ENCODE results near the gene GFY. TPM values are rescaled to one million over a fixed set of nuclear protein-coding genes. Genes with fewer than 3 reads are reported as not detected.

Gene GFY
- total RNA-seq, 3 donors from 2014 or later = not detected

DNA sequence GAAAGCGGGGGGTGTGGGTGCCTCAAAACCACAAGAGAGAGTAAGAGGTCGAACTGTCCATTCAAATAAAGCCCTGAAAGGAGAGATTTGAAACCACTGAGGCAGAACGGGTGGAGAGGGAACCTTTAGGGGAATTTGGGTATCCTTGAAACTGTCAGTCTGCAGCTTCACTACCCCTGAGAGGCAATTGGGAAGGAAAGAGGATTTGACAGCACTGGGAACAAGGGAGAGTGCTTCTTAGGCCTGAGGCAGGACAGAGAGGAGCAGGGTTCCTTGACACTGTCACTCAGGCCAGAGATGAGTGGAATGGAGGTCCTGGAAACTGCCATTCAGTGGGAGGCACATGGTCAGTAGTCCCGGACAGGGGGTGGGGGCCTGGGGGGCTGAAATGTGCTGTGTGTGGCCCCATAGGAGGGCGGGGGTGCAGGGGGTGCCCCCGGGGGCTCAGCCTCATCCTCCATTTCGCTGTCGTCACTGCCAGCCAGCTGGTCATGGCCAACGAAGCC lies 5.0 kb downstream of the GFY start:
- TF ChIP-seq POLR2A (IDR thresholded peaks at IDR 0.05) (no peak), POLR2AphosphoS5 (IDR thresholded peaks at IDR 0.05) (no peak)
- TF ChIP-seq, protein P1, sequence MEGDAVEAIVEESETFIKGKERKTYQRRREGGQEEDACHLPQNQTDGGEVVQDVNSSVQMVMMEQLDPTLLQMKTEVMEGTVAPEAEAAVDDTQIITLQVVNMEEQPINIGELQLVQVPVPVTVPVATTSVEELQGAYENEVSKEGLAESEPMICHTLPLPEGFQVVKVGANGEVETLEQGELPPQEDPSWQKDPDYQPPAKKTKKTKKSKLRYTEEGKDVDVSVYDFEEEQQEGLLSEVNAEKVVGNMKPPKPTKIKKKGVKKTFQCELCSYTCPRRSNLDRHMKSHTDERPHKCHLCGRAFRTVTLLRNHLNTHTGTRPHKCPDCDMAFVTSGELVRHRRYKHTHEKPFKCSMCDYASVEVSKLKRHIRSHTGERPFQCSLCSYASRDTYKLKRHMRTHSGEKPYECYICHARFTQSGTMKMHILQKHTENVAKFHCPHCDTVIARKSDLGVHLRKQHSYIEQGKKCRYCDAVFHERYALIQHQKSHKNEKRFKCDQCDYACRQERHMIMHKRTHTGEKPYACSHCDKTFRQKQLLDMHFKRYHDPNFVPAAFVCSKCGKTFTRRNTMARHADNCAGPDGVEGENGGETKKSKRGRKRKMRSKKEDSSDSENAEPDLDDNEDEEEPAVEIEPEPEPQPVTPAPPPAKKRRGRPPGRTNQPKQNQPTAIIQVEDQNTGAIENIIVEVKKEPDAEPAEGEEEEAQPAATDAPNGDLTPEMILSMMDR (IDR thresholded peaks at IDR 0.05) = no peak
- H3K9me3 ChIP-seq = no peaks in the 10 kb centered on the region
- H3K4me3 ChIP-seq = no peak overlapping the region
- peaks cover 5 to 6% of the 10 kb centered on the region in 2 donors for H3K4me1 ChIP-seq
- DNase-seq (ENCODE audit: low spot score in 2 of 2) = no peak
- no peak overlapping the region for H3K27ac ChIP-seq
- intact Hi-C loops (cut with DNase I; ENCODE audit: low total_unique reads) = loop anchor here (10.0 kb wide), 1 partner anchor 175 kb away; no protein-coding TSS in a partner anchor
- H3K36me3 ChIP-seq = no peaks in the 10 kb centered on the region
- H3K27me3 ChIP-seq = peaks cover 17 to 82% of the 10 kb centered on the region in 2 donors

DNA sequence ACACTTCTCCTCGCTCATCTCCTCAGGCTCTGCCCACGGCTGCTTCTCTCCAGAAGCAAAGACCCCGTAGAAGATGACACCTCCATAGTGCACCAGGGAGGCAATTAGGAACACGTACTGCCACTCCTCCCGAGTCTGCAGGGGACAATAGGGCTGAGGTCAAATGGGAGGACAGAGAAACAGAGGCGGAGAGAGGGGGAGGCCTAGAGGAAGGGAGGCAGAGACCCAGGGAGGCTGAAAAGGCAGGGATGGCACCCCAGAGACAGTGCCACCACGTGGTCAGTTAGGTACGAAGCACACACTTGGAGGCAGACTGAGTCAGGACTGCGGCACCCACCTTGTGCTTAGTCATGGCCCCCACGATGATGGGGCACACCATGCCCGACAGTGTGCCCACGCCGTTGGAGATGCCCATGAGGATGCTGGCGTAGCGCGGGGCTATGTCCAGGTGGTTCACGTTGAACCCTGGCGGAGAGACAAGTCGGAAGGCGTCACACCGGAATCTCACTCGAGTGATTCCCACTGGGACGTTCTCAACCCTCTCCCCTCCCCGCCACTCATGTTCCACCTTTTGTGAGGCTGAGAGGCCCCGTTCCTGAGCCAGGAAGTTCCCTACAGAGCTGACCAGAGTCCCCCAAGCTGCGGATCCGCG lies 5.6 kb downstream of the GFY start:
- no peak overlapping the region for H3K4me3 ChIP-seq
- H3K36me3 ChIP-seq = no peaks in the 10 kb centered on the region
- H3K9me3 ChIP-seq = no peaks in the 10 kb centered on the region
- H3K27ac ChIP-seq = no peak overlapping the region
- intact Hi-C loops (cut with DNase I; ENCODE audit: low total_unique reads) = loop anchor here (10.0 kb wide), 1 partner anchor 176 kb away; no protein-coding TSS in a partner anchor
- H3K27me3 ChIP-seq = peaks cover 17 to 79% of the 10 kb centered on the region in 2 donors
- TF ChIP-seq, protein P1 (IDR thresholded peaks at IDR 0.05) = no peak
- TF ChIP-seq POLR2A (IDR thresholded peaks at IDR 0.05) (no peak), POLR2AphosphoS5 (IDR thresholded peaks at IDR 0.05) (no peak)
- DNase-seq (ENCODE audit: low spot score in 2 of 2) = no peak
- peaks cover 5 to 6% of the 10 kb centered on the region in 2 donors for H3K4me1 ChIP-seq

GRCh38 chr19:49431330-49431749 lies 6.2 kb downstream of the GFY start:
- H3K27ac ChIP-seq = no peak overlapping the region
- H3K36me3 ChIP-seq = no peaks in the 10 kb centered on the region
- peaks cover 5 to 6% of the 10 kb centered on the region in 2 donors for H3K4me1 ChIP-seq
- no peaks in the 10 kb centered on the region for H3K9me3 ChIP-seq
- no peak for DNase-seq (ENCODE audit: low spot score in 2 of 2)
- H3K4me3 ChIP-seq = no peak overlapping the region
- intact Hi-C loops (cut with DNase I; ENCODE audit: low total_unique reads) = loop anchor here (10.0 kb wide), 1 partner anchor 177 kb away; no protein-coding TSS in a partner anchor
- TF ChIP-seq POLR2A (IDR thresholded peaks at IDR 0.05) = no peak
- TF ChIP-seq, protein P1 (IDR thresholded peaks at IDR 0.05) = no peak
- no peak for TF ChIP-seq POLR2AphosphoS5 (IDR thresholded peaks at IDR 0.05)
- peaks cover 15 to 79% of the 10 kb centered on the region in 2 donors for H3K27me3 ChIP-seq

DNA sequence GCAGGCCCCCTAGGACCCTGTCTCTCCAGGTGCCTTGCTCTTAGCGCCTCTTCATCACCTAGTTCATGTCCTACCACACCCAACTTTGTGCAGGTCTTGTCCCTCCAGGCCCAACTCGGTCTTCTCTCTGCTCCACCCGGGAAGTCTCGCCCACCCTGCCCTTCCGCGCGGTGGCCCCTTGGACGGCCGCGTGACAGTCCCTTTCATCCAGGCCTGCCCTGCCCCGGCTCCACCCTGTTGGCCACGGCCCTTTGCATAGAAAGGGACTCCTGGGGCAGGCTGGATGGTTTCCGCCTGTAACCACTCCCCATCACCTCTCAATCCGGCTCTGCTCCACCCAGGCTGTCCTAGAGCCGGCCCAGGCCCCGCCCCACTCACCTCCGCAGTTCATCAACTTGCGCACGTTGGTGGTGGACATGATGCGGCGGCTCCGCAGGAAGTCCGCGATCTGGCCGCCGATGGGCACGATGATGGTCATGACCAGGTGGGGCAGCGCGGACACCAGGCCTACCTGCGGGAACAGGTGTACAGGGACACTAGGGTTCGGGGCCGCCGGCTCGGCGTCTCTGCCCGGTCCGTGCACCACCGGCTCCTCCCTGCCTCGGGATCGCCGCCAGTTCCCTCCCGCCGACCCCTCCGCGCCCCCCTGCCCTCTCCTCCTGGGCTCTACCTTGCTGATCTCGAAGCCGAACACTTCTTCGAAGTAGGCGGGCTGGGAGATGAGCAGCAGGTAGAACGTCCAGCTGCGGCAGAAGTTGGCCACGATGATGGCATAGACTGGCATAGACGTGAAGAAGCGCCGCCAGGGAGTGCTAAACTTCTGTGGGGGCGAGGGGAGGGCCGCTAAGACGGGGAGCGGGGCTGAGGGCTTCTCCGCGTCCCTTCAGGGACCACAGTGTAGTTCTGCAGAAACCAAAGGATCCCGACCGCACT lies 7.2 kb downstream of the GFY start:
- no peak for DNase-seq (ENCODE audit: low spot score in 2 of 2)
- TF ChIP-seq, protein P1 (IDR thresholded peaks at IDR 0.05) = no peak
- TF ChIP-seq POLR2AphosphoS5 (IDR thresholded peaks at IDR 0.05) (no peak), POLR2A (IDR thresholded peaks at IDR 0.05) (no peak)
- H3K4me3 ChIP-seq = peak overlapping the region in 1 of 3 donors; percentile 35
- H3K27me3 ChIP-seq = peaks cover 12 to 79% of the 10 kb centered on the region in 2 donors
- intact Hi-C loops (cut with DNase I; ENCODE audit: low total_unique reads) = loop anchor here (10.0 kb wide), 1 partner anchor 178 kb away; no protein-coding TSS in a partner anchor
- H3K36me3 ChIP-seq = no peaks in the 10 kb centered on the region
- no peak overlapping the region for H3K27ac ChIP-seq
- H3K9me3 ChIP-seq = no peaks in the 10 kb centered on the region
- H3K4me1 ChIP-seq = peaks cover 5 to 6% of the 10 kb centered on the region in 2 donors

All from breast epithelium (tissue), 4 donors.